Mesendoderm (in vitro differentiated cells): Measurements from ENCODE around the gene SLC22A15.

ENCODE experiments used
- DNase-seq: peaks from one replicate; pipeline ENCODE4 v3.0.0; 2013
- H2AK5ac ChIP-seq: 2 replicates; pipeline ENCODE4 v1.6.1; 2013; ENCODE audit warnings: low read length, inconsistent platforms
- H2BK120ac ChIP-seq: 2 replicates; pipeline ENCODE4 v1.6.1; 2013; ENCODE audit warnings: low read depth, mild to moderate bottlenecking, low read length, moderate library complexity, mixed read lengths
- H2BK15ac ChIP-seq: replicated peaks from 2 replicates; pipeline ENCODE4 v1.6.1; 2013; ENCODE audit warnings: low read depth, mild to moderate bottlenecking, moderate library complexity
- H2BK5ac ChIP-seq: 2 replicates; pipeline ENCODE4 v1.6.1; 2013; ENCODE audit warnings: low read length, inconsistent platforms
- H3K18ac ChIP-seq: 2 replicates; pipeline ENCODE4 v1.6.1; 2013; ENCODE audit warnings: mild to moderate bottlenecking, low read length, mixed read lengths
- H3K23ac ChIP-seq: one replicate; pipeline ENCODE4 v1.6.1; 2013; ENCODE audit warnings: low read length
- H3K27ac ChIP-seq: 2 replicates; pipeline ENCODE4 v1.5.1; 2013; ENCODE audit warnings: low read depth, mild to moderate bottlenecking, inconsistent platforms, low read length, moderate library complexity
- H3K27me3 ChIP-seq: 2 replicates; pipeline ENCODE4 v1.6.1; 2013; ENCODE audit warnings: low read length, control low read depth, mild to moderate bottlenecking, inconsistent platforms; ENCODE audit not compliant: insufficient read depth, poor library complexity
- H3K36me3 ChIP-seq: 2 replicates; pipeline ENCODE4 v1.6.1; 2013; ENCODE audit warnings: low read length, inconsistent platforms; ENCODE audit not compliant: control insufficient read depth, insufficient read depth
- H3K4ac ChIP-seq: one replicate; pipeline ENCODE4 v1.6.1; 2013; ENCODE audit warnings: low read depth, mild to moderate bottlenecking, low read length, moderate library complexity
- H3K4me1 ChIP-seq: 2 replicates; pipeline ENCODE4 v1.6.1; 2013; ENCODE audit warnings: low read depth, low read length, inconsistent platforms; ENCODE audit not compliant: control insufficient read depth
- H3K4me2 ChIP-seq: 2 replicates; pipeline ENCODE4 v1.6.1; 2013; ENCODE audit warnings: low read length
- H3K4me3 ChIP-seq: 2 replicates; pipeline ENCODE4 v1.5.1; 2013; ENCODE audit warnings: mild to moderate bottlenecking, low read length
- H3K56ac ChIP-seq: one replicate; pipeline ENCODE4 v1.6.1; 2013; ENCODE audit warnings: low read length
- H3K79me1 ChIP-seq: 2 replicates; pipeline ENCODE4 v1.6.1; 2013; ENCODE audit warnings: low read length, inconsistent platforms
- H3K79me2 ChIP-seq: 2 replicates; pipeline ENCODE4 v1.6.1; 2013; ENCODE audit warnings: mild to moderate bottlenecking, low read length; ENCODE audit not compliant: control insufficient read depth, insufficient read depth
- H3K9ac ChIP-seq: 2 replicates; pipeline ENCODE4 v1.6.1; 2013; ENCODE audit warnings: low read length, inconsistent platforms
- H4K5ac ChIP-seq: one replicate; pipeline ENCODE4 v1.6.1; 2013; ENCODE audit warnings: low read length
- H4K8ac ChIP-seq: one replicate; pipeline ENCODE4 v1.6.1; 2013; ENCODE audit warnings: low read depth, mild to moderate bottlenecking, control low read depth, low read length, moderate library complexity
- WGBS: extraction: QIAGEN DNeasy Blood & Tissue Kit; methylation state at CpG from one replicate; pipeline ENCODE4 v1.1.7; 2013; ENCODE audit warnings: low lambda C conversion rate, missing lambda C conversion rate; ENCODE audit not compliant: insufficient coverage; ENCODE audit errors: extremely low coverage; 5-methylcytosine and 5-hydroxymethylcytosine counted together

Gene SLC22A15

GRCh38 chr1:115946116-115946515 is 30.2 kb upstream of the SLC22A15 start:
- H3K27me3 ChIP-seq: no peaks in the 10 kb centered on the region
- H3K9ac ChIP-seq: no peak overlapping the region
- H3K23ac ChIP-seq: no peak overlapping the region
- no CpG with 5 or more reads among the region's 3 CpGs for WGBS
- H2BK15ac ChIP-seq: no peak overlapping the region
- H2BK5ac ChIP-seq: no peak overlapping the region
- no peak overlapping the region for H3K4me3 ChIP-seq
- no peak overlapping the region for H3K27ac ChIP-seq
- no peaks in the 10 kb centered on the region for H3K79me1 ChIP-seq
- no peak overlapping the region for H4K5ac ChIP-seq
- DNase-seq: no peak
- H4K8ac ChIP-seq: no peak overlapping the region
- H2BK120ac ChIP-seq: no peak overlapping the region
- no peak overlapping the region for H3K4me2 ChIP-seq
- H3K4ac ChIP-seq: no peak overlapping the region
- H3K56ac ChIP-seq: no peak overlapping the region
- H3K79me2 ChIP-seq: no peaks in the 10 kb centered on the region
- no peaks in the 10 kb centered on the region for H3K4me1 ChIP-seq
- no peak overlapping the region for H2AK5ac ChIP-seq
- H3K36me3 ChIP-seq: no peaks in the 10 kb centered on the region
- H3K18ac ChIP-seq: no peak overlapping the region

- H3K23ac ChIP-seq: no peak overlapping the region
- H3K4me1 ChIP-seq: no peaks in the 10 kb centered on the region
- no peak overlapping the region for H2BK120ac ChIP-seq
- no peak overlapping the region for H2AK5ac ChIP-seq
- WGBS: no CpG with 5 or more reads among the region's 2 CpGs
- no peak overlapping the region for H4K5ac ChIP-seq
- H3K4me2 ChIP-seq: no peak overlapping the region
- no peak overlapping the region for H4K8ac ChIP-seq
- no peaks in the 10 kb centered on the region for H3K36me3 ChIP-seq
- H3K9ac ChIP-seq: no peak overlapping the region
- H3K56ac ChIP-seq: no peak overlapping the region
- no peak overlapping the region for H2BK5ac ChIP-seq
- H3K27ac ChIP-seq: no peak overlapping the region
- H2BK15ac ChIP-seq: no peak overlapping the region
- no peaks in the 10 kb centered on the region for H3K79me2 ChIP-seq
- no peaks in the 10 kb centered on the region for H3K27me3 ChIP-seq
- DNase-seq: no peak
- no peaks in the 10 kb centered on the region for H3K79me1 ChIP-seq
- no peak overlapping the region for H3K4ac ChIP-seq
- no peak overlapping the region for H3K4me3 ChIP-seq
- H3K18ac ChIP-seq: no peak overlapping the region
Measured at GRCh38 chr1:115949156-115949555, 27.2 kb upstream of the SLC22A15 start.

GRCh38 chr1:115951560-115951959 is 24.8 kb upstream of the SLC22A15 start:
- Histone ChIP-seq H3K4me1 (no peaks in the 10 kb centered on the region), H3K56ac (no peak overlapping the region), H3K79me1 (no peaks in the 10 kb centered on the region), H3K27me3 (no peaks in the 10 kb centered on the region), H3K27ac (no peak overlapping the region), H3K9ac (no peak overlapping the region), H2BK5ac (no peak overlapping the region), H3K36me3 (no peaks in the 10 kb centered on the region), H2BK15ac (no peak overlapping the region), H3K4me3 (no peak overlapping the region), H4K5ac (no peak overlapping the region), H2BK120ac (no peak overlapping the region), H3K4me2 (no peak overlapping the region), H3K18ac (no peak overlapping the region), H4K8ac (no peak overlapping the region), H3K4ac (no peak overlapping the region), H2AK5ac (no peak overlapping the region), H3K79me2 (no peaks in the 10 kb centered on the region), H3K23ac (no peak overlapping the region)
- no peak for DNase-seq

- no CpG with 5 or more reads among the region's 1 CpG for WGBS
- H3K4me2 ChIP-seq: no peak overlapping the region
- H3K9ac ChIP-seq: no peak overlapping the region
- no peaks in the 10 kb centered on the region for H3K27me3 ChIP-seq
- no peak overlapping the region for H2BK15ac ChIP-seq
- no peaks in the 10 kb centered on the region for H3K79me2 ChIP-seq
- H4K5ac ChIP-seq: no peak overlapping the region
- no peak overlapping the region for H3K4ac ChIP-seq
- no peaks in the 10 kb centered on the region for H3K36me3 ChIP-seq
- H3K23ac ChIP-seq: no peak overlapping the region
- H3K4me1 ChIP-seq: no peaks in the 10 kb centered on the region
- H3K56ac ChIP-seq: no peak overlapping the region
- no peak for DNase-seq
- no peak overlapping the region for H3K18ac ChIP-seq
- no peak overlapping the region for H2BK120ac ChIP-seq
- no peak overlapping the region for H3K4me3 ChIP-seq
- no peak overlapping the region for H2BK5ac ChIP-seq
- H3K27ac ChIP-seq: no peak overlapping the region
- no peak overlapping the region for H4K8ac ChIP-seq
- H2AK5ac ChIP-seq: no peak overlapping the region
- no peaks in the 10 kb centered on the region for H3K79me1 ChIP-seq
Measured at GRCh38 chr1:115952547-115952946, 23.8 kb upstream of the SLC22A15 start.

DNA sequence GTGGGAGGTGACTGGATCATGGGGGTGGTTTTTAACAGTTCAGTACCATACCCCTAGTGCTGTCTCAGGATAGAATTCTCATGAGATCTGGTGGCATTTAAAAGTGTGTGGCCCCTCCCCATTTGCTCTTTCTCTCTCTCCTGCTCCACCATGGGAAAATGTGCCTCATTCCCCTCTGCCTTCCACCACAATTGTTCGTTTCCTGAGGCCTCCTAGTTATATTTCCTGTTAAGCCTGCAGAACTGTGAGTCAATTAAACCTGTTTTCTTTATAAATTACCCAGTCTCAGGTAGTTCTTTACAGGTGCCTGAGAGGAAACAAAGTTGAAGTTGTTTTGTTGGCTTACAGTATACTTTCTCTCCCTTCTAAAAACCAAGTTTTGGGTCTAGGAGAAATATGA is 23.1 kb upstream of the SLC22A15 start:
- no peaks in the 10 kb centered on the region for H3K4me1 ChIP-seq
- WGBS: no CpG with 5 or more reads among the region's 1 CpG
- H2AK5ac ChIP-seq: no peak overlapping the region
- H4K8ac ChIP-seq: no peak overlapping the region
- H3K4me3 ChIP-seq: no peak overlapping the region
- H3K79me2 ChIP-seq: no peaks in the 10 kb centered on the region
- no peak overlapping the region for H3K56ac ChIP-seq
- no peak overlapping the region for H3K4ac ChIP-seq
- H4K5ac ChIP-seq: no peak overlapping the region
- DNase-seq: no peak
- no peak overlapping the region for H2BK5ac ChIP-seq
- H2BK120ac ChIP-seq: no peak overlapping the region
- no peak overlapping the region for H3K27ac ChIP-seq
- H3K36me3 ChIP-seq: no peaks in the 10 kb centered on the region
- H2BK15ac ChIP-seq: no peak overlapping the region
- no peaks in the 10 kb centered on the region for H3K79me1 ChIP-seq
- no peak overlapping the region for H3K9ac ChIP-seq
- H3K18ac ChIP-seq: no peak overlapping the region
- no peak overlapping the region for H3K23ac ChIP-seq
- no peak overlapping the region for H3K4me2 ChIP-seq
- no peaks in the 10 kb centered on the region for H3K27me3 ChIP-seq

DNA sequence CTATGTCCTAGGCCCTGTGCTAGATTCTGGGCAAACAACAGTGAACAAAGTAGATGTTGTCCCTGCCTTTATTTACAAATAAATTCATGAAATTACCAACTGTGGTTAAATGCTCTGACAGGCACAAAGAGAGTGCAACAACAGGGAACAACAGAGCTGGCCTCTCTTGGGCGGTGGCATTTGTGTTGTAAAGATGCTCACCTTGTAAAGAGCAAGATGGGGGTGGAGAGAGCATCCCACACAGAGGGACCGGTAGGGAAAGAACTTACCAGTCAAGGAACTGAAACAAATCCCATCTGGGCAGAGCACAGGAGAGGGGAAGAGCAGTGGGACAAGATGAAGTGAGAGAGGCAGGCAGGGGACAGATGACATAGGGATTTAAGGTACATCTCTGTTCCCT is 21.6 kb upstream of the SLC22A15 start:
- Histone ChIP-seq H3K36me3 (no peaks in the 10 kb centered on the region), H3K4me2 (no peak overlapping the region), H4K8ac (no peak overlapping the region), H3K18ac (no peak overlapping the region), H2AK5ac (no peak overlapping the region), H2BK5ac (no peak overlapping the region), H3K56ac (no peak overlapping the region), H4K5ac (no peak overlapping the region), H3K27ac (no peak overlapping the region), H3K4ac (no peak overlapping the region), H3K4me1 (no peaks in the 10 kb centered on the region), H2BK120ac (no peak overlapping the region), H3K79me2 (no peaks in the 10 kb centered on the region), H3K23ac (no peak overlapping the region), H2BK15ac (no peak overlapping the region), H3K27me3 (no peaks in the 10 kb centered on the region), H3K4me3 (no peak overlapping the region), H3K9ac (no peak overlapping the region), H3K79me1 (no peaks in the 10 kb centered on the region)
- no CpG with 5 or more reads among the region's 2 CpGs for WGBS
- DNase-seq: no peak
